MCF 10A (cell line): ENCODE data around the gene PEX1. TPM values are rescaled to one million over a fixed set of nuclear protein-coding genes. Genes with fewer than 3 reads are reported as not detected.

Source experiments
- BruUV-seq: library from RNA; stranded (reverse); fragments of 400-500 nt; replicated peaks from 2 replicates; lab custom pipeline; 2021; lab: Mats Ljungman, UMichigan
- CTCF ChIA-PET: fragments of 300-600 bp; sonication (Branson Sonifier 250); formaldehyde crosslinking; extraction: SDS; loops from one replicate; lab custom pipeline; 2021; ENCODE audit warnings: antibody characterized with exemption, inconsistent platforms; lab: Yijun Ruan, JAX
- POLR2A ChIA-PET: fragments of 300-600, 350-650 bp; sonication (Branson Sonifier 250); formaldehyde crosslinking; extraction: SDS; loops from one replicate; lab custom pipeline; 2020; ENCODE audit warnings: antibody characterized with exemption, inconsistent platforms; lab: Yijun Ruan, JAX
- DNase-seq: peaks from one replicate; pipeline ENCODE4 v3.0.0-alpha.2; 2018; ENCODE audit not compliant: unreplicated experiment
- H3K27ac Mint-ChIP-seq: one replicate; pipeline ENCODE4 v1.8.0; 2022; ENCODE audit warnings: mild to moderate bottlenecking, low read depth, mixed read lengths; ENCODE audit not compliant: unreplicated experiment
- H3K27me3 Mint-ChIP-seq: one replicate; pipeline ENCODE4 v1.8.0; 2022; ENCODE audit warnings: mixed read lengths; ENCODE audit not compliant: insufficient read depth, unreplicated experiment
- H3K36me3 Mint-ChIP-seq: one replicate; pipeline ENCODE4 v1.8.0; 2022; ENCODE audit warnings: mild to moderate bottlenecking, moderate library complexity, mixed read lengths; ENCODE audit not compliant: insufficient read depth, unreplicated experiment
- H3K4me1 Mint-ChIP-seq: one replicate; pipeline ENCODE4 v1.8.0; 2022; ENCODE audit warnings: mixed read lengths; ENCODE audit not compliant: insufficient read depth, unreplicated experiment
- H3K4me3 Mint-ChIP-seq: one replicate; pipeline ENCODE4 v1.8.0; 2022; ENCODE audit warnings: mild to moderate bottlenecking, moderate library complexity, mixed read lengths; ENCODE audit not compliant: unreplicated experiment
- H3K9me3 Mint-ChIP-seq: one replicate; pipeline ENCODE4 v1.8.0; 2022; ENCODE audit warnings: mixed read lengths; ENCODE audit not compliant: unreplicated experiment
- CTCF ChIP-seq: fragments of 200-600 bp; IDR thresholded peaks from one replicate; pipeline ENCODE4 v1.8.0; 2022; ENCODE audit warnings: antibody characterized with exemption, mild to moderate bottlenecking; ENCODE audit not compliant: unreplicated experiment
- intact Hi-C: fragments of 100-400 bp; cut with micrococcal nuclease; formaldehyde crosslinking; loops from 2 replicates; pipeline ENCODE4 v1.14.1; 2022
- total RNA-seq: library from RNA; stranded (reverse); gene quantifications from 2 replicates; pipeline ENCODE4 v1.2.3, GENCODE V29; 2022

The PEX1 gene
- total RNA-seq, 1 experiment from 2014 or later: 12.6 TPM

GRCh38 chr7:92506363-92506762 is 22.0 kb downstream of the PEX1 start:
- intact Hi-C loops: no loop called here
- Mint-ChIP-seq H3K4me1 (no peaks in the 10 kb centered on the region), H3K27me3 (no peaks in the 10 kb centered on the region), H3K27ac (no peak overlapping the region), H3K4me3 (no peak overlapping the region), H3K9me3 (no peaks in the 10 kb centered on the region), H3K36me3 (peaks cover 35% of the 10 kb centered on the region)
- CTCF ChIA-PET: interaction anchor here (0.6 kb wide), 1 partner anchor 531 kb away, joined by 3 read pairs; no protein-coding TSS in a partner anchor
- BruUV-seq: no TSS peak
- TF ChIP-seq CTCF: no peak
- no peak for DNase-seq
- POLR2A ChIA-PET: no interaction called here

- POLR2A ChIA-PET: no interaction called here
- Mint-ChIP-seq H3K9me3 (no peaks in the 10 kb centered on the region), H3K27ac (no peak overlapping the region), H3K4me1 (no peaks in the 10 kb centered on the region), H3K27me3 (no peaks in the 10 kb centered on the region), H3K36me3 (peaks cover 53% of the 10 kb centered on the region), H3K4me3 (no peak overlapping the region)
- no TSS peak for BruUV-seq
- intact Hi-C loops: no loop called here
- no peak for DNase-seq
- CTCF ChIA-PET: no interaction called here
- TF ChIP-seq CTCF: no peak
Measured at GRCh38 chr7:92504563-92504962, 23.8 kb downstream of the PEX1 start.

- peaks cover 61% of the 10 kb centered on the region for H3K36me3 Mint-ChIP-seq
- no peak for DNase-seq
- H3K27ac Mint-ChIP-seq: no peak overlapping the region
- H3K4me1 Mint-ChIP-seq: no peaks in the 10 kb centered on the region
- TF ChIP-seq CTCF: no peak
- POLR2A ChIA-PET: interaction anchor here (1.0 kb wide), 1 partner anchor 17 kb away, joined by 3 read pairs; no protein-coding TSS in a partner anchor
- intact Hi-C loops: no loop called here
- no peaks in the 10 kb centered on the region for H3K9me3 Mint-ChIP-seq
- BruUV-seq: no TSS peak
- CTCF ChIA-PET: no interaction called here
- H3K4me3 Mint-ChIP-seq: no peak overlapping the region
- no peaks in the 10 kb centered on the region for H3K27me3 Mint-ChIP-seq
Measured at GRCh38 chr7:92503767-92504166, 24.6 kb downstream of the PEX1 start.

- Mint-ChIP-seq H3K27me3 (no peaks in the 10 kb centered on the region), H3K27ac (no peak overlapping the region), H3K9me3 (no peaks in the 10 kb centered on the region), H3K36me3 (peaks cover 73% of the 10 kb centered on the region), H3K4me3 (no peak overlapping the region), H3K4me1 (no peaks in the 10 kb centered on the region)
- BruUV-seq: no TSS peak
- intact Hi-C loops: no loop called here
- no peak for DNase-seq
- CTCF ChIA-PET: interaction anchor here (0.6 kb wide), 1 partner anchor 22 kb away, joined by 3 read pairs; no protein-coding TSS in a partner anchor
- TF ChIP-seq CTCF: no peak
- POLR2A ChIA-PET: interaction anchor here (1.6 kb wide), 1 partner anchor 9 kb away, joined by 6 read pairs; no protein-coding TSS in a partner anchor
Measured at GRCh38 chr7:92498557-92498956, 29.8 kb downstream of the PEX1 start.
